OCI-LY1 (cell line): ENCODE measurements around the gene IGSF22.

ENCODE experiments used
- EZH2 ChIP-seq: fragments of 200-600 bp; sonication (generic), shearing (Covaris generic); IDR thresholded peaks from 2 replicates; pipeline ENCODE4 v1.8.0; 2017; ENCODE audit warnings: borderline replicate concordance, mixed run types, mild to moderate bottlenecking, antibody characterized with exemption, low read length, moderate library complexity, mixed read lengths
- TF ChIP-seq, protein P1 (sequence below): fragments of 200-600 bp; sonication (generic), shearing (Covaris generic); IDR thresholded peaks from 2 replicates; pipeline ENCODE4 v1.5.1; 2017; ENCODE audit warnings: mild to moderate bottlenecking, antibody characterized with exemption, low read length, moderate library complexity, mixed read lengths

DNA sequence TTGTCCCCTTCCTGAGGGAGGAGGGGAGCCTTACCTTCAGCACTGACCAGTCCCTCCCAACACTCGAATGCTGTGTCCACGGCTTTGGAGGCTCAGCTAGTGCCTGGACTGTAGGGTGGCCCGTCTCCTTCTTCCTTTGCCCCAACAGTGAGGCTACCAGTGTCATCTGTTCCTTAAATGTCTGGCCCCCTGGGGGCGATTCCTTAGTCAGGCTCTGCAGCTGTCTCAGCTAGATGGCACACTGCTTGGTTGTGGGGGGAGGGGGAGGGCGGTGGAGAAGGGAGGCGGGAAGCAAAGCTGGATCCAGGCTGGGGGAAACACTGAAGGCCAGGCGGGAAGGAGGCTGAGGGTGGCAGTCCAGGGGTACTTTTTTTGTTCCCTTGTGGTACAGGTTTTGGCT is at the start of gene IGSF22:
- TF ChIP-seq, protein P1, sequence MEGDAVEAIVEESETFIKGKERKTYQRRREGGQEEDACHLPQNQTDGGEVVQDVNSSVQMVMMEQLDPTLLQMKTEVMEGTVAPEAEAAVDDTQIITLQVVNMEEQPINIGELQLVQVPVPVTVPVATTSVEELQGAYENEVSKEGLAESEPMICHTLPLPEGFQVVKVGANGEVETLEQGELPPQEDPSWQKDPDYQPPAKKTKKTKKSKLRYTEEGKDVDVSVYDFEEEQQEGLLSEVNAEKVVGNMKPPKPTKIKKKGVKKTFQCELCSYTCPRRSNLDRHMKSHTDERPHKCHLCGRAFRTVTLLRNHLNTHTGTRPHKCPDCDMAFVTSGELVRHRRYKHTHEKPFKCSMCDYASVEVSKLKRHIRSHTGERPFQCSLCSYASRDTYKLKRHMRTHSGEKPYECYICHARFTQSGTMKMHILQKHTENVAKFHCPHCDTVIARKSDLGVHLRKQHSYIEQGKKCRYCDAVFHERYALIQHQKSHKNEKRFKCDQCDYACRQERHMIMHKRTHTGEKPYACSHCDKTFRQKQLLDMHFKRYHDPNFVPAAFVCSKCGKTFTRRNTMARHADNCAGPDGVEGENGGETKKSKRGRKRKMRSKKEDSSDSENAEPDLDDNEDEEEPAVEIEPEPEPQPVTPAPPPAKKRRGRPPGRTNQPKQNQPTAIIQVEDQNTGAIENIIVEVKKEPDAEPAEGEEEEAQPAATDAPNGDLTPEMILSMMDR = no peak
- no peak for TF ChIP-seq EZH2
